Inflammatory macrophage (primary cell): ENCODE data around the gene ZBTB48.

Experiments used
- DNase-seq, 2 donors: peaks; one replicate each; pipeline ENCODE4 v3.0.0-alpha.2; 2020 to 2022

ZBTB48 gene

DNA sequence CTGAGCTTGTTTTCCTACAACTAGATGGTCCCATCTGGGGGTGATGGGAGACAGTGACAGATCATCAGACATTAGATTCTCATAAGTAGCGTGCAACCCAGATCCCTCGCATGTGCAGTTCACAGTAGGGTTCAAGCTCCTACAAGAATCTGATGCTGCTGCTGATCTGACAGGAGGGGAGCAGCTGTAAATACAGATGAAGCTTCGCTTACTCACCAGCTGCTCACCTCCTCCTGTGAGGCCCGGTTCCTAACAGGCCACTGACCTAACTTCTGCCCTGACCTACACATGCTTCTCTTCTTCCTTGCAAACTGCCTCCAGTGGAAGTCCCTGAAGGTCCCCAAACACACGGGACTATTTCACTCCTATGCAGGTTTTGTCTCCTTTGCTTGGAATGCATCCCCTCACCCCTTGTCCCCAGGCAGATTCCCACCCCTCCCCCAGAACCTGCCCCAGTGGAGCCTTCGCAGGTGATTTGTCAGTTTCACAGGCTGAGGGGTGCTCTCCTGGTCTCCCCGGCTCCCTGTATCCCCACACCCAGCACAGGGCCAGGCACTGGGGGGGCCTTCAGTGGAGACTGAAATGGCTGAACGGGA is 5.7 kb upstream of the ZBTB48 start:
- DNase-seq: no peak

- DNase-seq: no peak
These were observed 5.0 kb upstream of the ZBTB48 start for GRCh38 chr1:6574818-6575217.

DNA sequence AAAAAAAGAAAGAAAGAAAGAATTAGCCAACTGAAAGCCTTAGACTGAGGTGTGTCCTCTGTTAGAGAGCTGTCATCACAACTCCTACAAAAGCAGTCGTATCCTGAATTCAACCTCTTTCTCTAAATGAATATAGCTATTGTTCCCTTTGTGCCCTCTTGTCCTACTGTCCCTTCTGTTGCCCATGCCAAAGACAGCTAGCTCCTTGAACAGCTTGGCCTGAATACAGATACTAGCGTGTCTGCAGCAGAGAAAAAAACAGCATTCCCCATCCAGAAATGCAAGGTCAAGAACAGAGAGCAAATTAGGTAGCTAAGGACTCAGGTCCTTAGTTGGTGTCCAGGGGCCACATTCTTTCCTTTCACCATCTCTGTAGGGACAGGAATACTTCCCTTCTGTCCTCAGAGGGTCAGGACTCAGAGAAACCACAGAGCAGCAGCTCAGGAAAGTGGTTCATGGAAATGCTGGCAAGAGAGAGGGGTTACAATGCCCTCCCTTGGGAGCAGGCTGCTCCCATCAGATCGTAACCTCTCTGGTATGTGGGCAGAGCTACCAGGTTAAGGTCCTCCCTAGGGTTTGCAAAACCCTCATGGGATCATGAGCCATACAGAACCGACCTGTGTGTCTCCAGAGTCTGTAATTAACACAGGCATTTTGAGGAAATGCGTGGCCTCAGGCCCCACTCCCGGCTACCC is 1.8 kb upstream of the ZBTB48 start:
- no peak for DNase-seq

DNA sequence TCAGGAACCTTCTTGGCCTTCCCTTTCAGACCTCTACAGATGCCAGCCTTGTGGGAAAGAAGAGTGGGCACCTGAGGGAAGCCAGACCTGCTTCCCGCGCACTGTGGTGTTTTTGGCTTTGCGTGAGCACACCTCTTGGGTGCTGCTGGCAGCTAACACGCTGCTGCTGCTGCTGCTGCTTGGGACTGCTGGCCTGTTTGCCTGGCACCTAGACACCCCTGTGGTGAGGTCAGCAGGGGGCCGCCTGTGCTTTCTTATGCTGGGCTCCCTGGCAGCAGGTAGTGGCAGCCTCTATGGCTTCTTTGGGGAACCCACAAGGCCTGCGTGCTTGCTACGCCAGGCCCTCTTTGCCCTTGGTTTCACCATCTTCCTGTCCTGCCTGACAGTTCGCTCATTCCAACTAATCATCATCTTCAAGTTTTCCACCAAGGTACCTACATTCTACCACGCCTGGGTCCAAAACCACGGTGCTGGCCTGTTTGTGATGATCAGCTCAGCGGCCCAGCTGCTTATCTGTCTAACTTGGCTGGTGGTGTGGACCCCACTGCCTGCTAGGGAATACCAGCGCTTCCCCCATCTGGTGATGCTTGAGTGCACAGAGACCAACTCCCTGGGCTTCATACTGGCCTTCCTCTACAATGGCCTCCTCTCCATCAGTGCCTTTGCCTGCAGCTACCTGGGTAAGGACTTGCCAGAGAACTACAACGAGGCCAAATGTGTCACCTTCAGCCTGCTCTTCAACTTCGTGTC is 995 bp upstream of the ZBTB48 start:
- no peak for DNase-seq

GRCh38 chr1:6580119-6580592 is 362 bp downstream of the ZBTB48 start:
- DNase-seq: peak; percentile 57 to 63

DNA sequence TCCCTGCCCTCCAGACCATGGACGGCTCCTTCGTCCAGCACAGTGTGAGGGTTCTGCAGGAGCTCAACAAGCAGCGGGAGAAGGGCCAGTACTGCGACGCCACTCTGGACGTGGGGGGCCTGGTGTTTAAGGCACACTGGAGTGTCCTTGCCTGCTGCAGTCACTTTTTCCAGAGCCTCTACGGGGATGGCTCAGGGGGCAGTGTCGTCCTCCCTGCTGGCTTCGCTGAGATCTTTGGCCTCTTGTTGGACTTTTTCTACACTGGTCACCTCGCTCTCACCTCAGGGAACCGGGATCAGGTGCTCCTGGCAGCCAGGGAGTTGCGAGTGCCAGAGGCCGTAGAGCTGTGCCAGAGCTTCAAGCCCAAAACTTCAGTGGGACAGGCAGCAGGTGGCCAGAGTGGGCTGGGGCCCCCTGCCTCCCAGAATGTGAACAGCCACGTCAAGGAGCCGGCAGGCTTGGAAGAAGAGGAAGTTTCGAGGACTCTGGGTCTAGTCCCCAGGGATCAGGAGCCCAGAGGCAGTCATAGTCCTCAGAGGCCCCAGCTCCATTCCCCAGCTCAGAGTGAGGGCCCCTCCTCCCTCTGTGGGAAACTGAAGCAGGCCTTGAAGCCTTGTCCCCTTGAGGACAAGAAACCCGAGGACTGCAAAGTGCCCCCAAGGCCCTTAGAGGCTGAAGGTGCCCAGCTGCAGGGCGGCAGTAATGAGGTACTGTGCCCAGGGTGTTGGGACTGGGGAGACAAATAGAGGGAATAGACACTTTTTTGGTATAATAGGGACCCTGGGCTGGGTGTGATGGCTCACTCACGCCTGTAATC is 1.0 kb downstream of the ZBTB48 start:
- DNase-seq: peak; percentile 26 to 63

GRCh38 chr1:6581561-6582305 is 1.9 kb downstream of the ZBTB48 start:
- DNase-seq: peak; percentile 80 to 92

DNA sequence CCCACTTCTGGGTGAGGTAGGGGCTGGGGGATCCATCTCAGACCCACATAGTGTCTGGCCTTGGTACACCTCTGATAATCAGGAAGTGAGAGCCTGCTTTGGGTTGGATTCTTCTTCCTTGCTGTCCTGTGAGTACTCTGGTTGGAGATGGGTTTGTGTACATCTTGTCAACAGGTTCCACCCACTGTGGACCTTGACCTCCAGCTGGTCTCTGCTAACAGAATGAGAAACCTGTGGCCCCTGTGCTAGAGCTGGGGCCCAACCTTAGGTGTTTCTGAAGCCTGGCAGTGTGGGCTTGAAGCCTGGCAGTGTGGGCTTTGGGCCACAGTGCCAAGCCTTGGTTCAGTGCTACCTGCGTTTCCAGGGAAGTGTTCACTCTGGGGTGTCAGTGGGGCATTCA is 2.6 kb downstream of the ZBTB48 start:
- no peak for DNase-seq

GRCh38 chr1:6584126-6585080 is 4.6 kb downstream of the ZBTB48 start:
- DNase-seq: no peak

DNA sequence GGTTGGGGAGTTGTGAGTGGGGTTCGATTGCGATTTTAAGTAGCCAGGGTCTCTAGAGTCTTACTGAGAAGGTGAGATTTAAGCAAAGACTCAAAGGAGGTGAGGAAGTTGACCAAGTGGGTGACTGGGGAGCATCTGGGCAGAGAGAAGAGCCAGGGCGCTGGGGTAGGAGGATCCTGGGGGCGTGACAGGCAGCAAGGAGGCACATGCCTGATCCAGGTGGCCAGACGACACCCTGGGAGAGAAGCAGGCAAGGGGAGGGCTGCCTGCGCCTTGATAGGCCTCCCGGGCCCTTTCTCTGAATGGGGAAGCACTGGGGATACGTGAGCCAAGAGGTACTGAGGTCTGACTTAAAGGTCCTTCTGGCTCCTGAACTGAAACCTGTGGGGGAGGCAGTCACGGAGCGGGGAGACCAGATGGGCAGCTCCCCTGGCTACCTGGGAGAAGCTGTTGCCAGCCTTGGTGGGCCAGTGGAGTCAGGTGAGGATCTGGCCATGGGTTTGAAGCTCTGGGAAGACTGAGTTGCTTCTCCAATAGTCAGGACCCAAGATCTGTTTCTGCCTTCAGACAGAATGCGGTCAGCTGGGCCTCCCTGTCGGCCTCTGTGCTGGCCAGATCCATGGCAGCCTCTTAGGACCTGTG is 5.4 kb downstream of the ZBTB48 start:
- DNase-seq: no peak

DNA sequence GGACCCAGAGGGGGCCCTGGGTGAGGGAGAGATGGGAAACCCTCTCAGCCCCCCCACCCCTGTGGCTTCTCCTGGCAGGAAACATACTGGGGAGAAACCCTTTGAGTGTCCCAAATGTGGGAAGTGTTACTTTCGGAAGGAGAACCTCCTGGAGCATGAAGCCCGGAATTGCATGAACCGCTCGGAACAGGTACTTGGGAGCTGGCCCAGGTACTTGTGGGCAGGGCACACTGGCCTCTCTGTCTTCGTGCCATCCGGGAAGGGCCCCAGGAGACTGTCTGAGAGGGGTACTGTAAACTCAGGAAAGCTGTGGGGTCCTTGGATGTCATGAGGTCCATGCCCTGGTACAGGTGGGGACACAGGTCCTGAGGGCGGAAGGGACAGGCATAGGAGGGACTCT is 6.0 kb downstream of the ZBTB48 start:
- no peak for DNase-seq

- DNase-seq: no peak
These were observed 6.6 kb downstream of the ZBTB48 start for GRCh38 chr1:6586404-6586816.

DNA sequence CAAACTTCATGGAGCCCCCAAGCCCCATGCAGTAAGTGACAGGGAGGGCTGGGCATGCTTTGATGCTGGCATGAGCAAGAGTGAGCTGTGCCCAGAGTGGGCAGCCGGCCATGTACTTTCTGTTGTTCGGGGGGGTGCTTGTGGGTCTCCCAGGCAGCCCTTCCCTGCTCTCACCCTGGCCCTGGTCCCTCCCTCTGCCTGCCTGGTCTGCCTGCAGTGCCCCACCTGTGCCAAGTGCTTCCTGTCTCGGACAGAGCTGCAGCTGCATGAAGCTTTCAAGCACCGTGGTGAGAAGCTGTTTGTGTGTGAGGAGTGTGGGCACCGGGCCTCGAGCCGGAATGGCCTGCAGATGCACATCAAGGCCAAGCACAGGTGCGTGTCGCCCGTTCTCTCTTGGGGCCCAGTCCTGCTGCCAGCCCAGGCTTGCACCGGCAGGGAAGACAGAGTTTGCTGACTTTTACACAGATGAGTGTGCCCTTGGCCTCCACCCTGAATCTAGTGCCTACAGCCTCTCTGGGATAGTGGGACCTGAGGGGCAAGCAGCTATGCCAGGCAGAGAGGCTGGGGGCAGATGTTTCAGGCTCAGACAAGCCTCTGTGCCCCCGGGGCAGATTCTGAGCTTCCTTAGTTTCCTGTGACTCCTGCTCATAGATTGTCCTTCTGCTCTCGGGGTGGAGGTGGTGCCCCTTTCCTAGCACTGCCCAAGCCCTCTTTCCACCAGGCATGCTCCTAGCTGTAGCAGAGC is 7.6 kb downstream of the ZBTB48 start:
- DNase-seq: no peak

DNA sequence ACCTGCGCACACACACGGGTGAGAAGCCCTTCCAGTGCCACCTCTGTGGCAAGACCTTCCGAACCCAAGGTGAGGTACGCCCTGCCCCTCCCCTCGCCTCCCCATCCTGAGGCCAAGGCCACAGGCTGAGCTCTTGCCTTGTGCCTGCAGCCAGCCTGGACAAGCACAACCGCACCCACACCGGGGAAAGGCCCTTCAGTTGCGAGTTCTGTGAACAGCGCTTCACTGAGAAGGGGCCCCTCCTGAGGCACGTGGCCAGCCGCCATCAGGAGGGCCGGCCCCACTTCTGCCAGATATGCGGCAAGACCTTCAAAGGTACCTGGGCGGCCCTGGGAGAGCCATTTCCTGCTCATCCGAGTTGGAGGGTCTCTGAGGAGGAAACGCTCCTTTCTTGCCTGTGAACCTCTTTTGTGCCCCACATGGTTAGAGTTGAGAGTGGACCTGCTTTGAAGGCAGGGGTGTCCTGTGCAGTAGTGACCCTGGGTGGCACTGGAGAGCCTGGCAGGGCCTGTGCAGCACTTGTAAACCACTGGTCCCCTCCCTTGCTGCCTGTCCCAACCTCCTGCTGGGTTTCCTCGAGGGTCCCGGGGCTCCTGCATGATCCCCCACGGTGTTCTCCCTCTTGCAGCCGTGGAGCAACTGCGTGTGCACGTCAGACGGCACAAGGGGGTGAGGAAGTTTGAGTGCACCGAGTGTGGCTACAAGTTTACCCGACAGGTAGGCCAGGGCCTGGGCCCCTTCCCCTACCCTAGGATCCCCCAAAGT is 8.5 kb downstream of the ZBTB48 start:
- no peak for DNase-seq

GRCh38 chr1:6588893-6589520 is 9.2 kb downstream of the ZBTB48 start:
- DNase-seq: peak; percentile 82 to 90

- no peak for DNase-seq
These were observed 10.3 kb downstream of the ZBTB48 start for GRCh38 chr1:6590046-6590445.

GRCh38 chr1:6591222-6591621 is 11.4 kb downstream of the ZBTB48 start:
- DNase-seq: peak; percentile 45 to 61

GRCh38 chr1:6591644-6592043 is 11.8 kb downstream of the ZBTB48 start:
- DNase-seq: peak in 1 of 2 donors; percentile 2
